Keratinocyte (primary cell): Measurements from ENCODE around the gene AP4S1. TPM values are rescaled to one million over a fixed set of nuclear protein-coding genes. Genes with fewer than 3 reads are reported as not detected.

Experiments used
- DNase-seq: peaks from one replicate; pipeline ENCODE4 v3.0.0-alpha.2; 2011; ENCODE audit warnings: low read depth, missing footprints, low spot score
- FAIRE-seq: peaks from 2 replicates; lab custom pipeline; 2011; peaks lifted over from hg19 to GRCh38; lab: Jason Lieb, UNC
- H2AFZ ChIP-seq: 2 replicates; pipeline ENCODE4 v1.6.0; 2012; ENCODE audit warnings: low read length, control low read depth, inconsistent platforms; ENCODE audit not compliant: control insufficient read depth
- H3K27ac ChIP-seq: 2 replicates; pipeline ENCODE4 v1.5.1; 2011; ENCODE audit warnings: low read length; ENCODE audit not compliant: control insufficient read depth, insufficient read depth
- H3K27me3 ChIP-seq: 3 replicates; pipeline ENCODE4 v1.6.0; 2011; ENCODE audit warnings: low read length; ENCODE audit not compliant: control insufficient read depth, insufficient read depth; ENCODE audit errors: extremely low read depth
- H3K36me3 ChIP-seq, 2 experiments: 2 replicates in 1 of 2; 3 replicates in 1 of 2; pipeline ENCODE4 v1.5.1; 2011; ENCODE audit warnings: low read length in 2 of 2, mild to moderate bottlenecking in 1 of 2; ENCODE audit not compliant: control insufficient read depth in 2 of 2, insufficient read depth in 2 of 2; ENCODE audit errors: extremely low read depth in 1 of 2
- H3K4me1 ChIP-seq: 3 replicates; pipeline ENCODE4 v1.5.1; 2011; ENCODE audit warnings: low read length; ENCODE audit not compliant: control insufficient read depth, insufficient read depth; ENCODE audit errors: extremely low read depth
- H3K4me2 ChIP-seq: 3 replicates; pipeline ENCODE4 v1.6.0; 2011; ENCODE audit warnings: low read depth, low read length; ENCODE audit not compliant: control insufficient read depth, insufficient read depth; ENCODE audit errors: extremely low read depth
- H3K4me3 ChIP-seq, 3 experiments: fragments of 200-600 bp in 1 of 3; sonication (generic) in 1 of 3; 2 replicates in 2 of 3; 3 replicates in 1 of 3; pipeline ENCODE4 v1.5.1; 2011 to 2016; ENCODE audit warnings: low read length in 3 of 3, mild to moderate bottlenecking in 3 of 3, control low read depth in 2 of 3, inconsistent platforms in 1 of 3, low read depth in 1 of 3, mixed read lengths in 1 of 3, mixed run types in 1 of 3, moderate library complexity in 1 of 3; ENCODE audit not compliant: control insufficient read depth in 2 of 3, insufficient read depth in 2 of 3; ENCODE audit errors: extremely low read depth in 1 of 3
- H3K79me2 ChIP-seq: 2 replicates; pipeline ENCODE4 v1.6.0; 2012; ENCODE audit warnings: low read length; ENCODE audit not compliant: control insufficient read depth, insufficient read depth
- H3K9ac ChIP-seq: 3 replicates; pipeline ENCODE4 v1.6.0; 2011; ENCODE audit warnings: low read length; ENCODE audit not compliant: control insufficient read depth, insufficient read depth; ENCODE audit errors: extremely low read depth
- H3K9me1 ChIP-seq: 3 replicates; pipeline ENCODE4 v1.6.0; 2011; ENCODE audit warnings: low read length; ENCODE audit not compliant: control insufficient read depth, insufficient read depth; ENCODE audit errors: extremely low read depth
- H3K9me3 ChIP-seq: 2 replicates; pipeline ENCODE4 v1.5.1; 2012; ENCODE audit warnings: low read depth, low read length; ENCODE audit not compliant: control insufficient read depth
- H4K20me1 ChIP-seq: 3 replicates; pipeline ENCODE4 v1.6.0; 2011; ENCODE audit warnings: low read length; ENCODE audit not compliant: control insufficient read depth, insufficient read depth; ENCODE audit errors: extremely low read depth
- EZH2 ChIP-seq: IDR thresholded peaks from one replicate; pipeline ENCODE4 v1.6.1; 2012; ENCODE audit warnings: inconsistent platforms, mild to moderate bottlenecking, low read length, moderate library complexity
- dilution Hi-C: fragments of 300-500 bp; cut with MboI; formaldehyde crosslinking; loops from one replicate; pipeline ENCODE4 v1.7.0; 2020; ENCODE audit warnings: low sequenced_read_pairs; ENCODE audit not compliant: extremely low pct_ligation_motif_present
- polyA plus RNA-seq, 5 experiments: library from polyadenylated mRNA; depleted of rRNA in 3 of 5; stranded (reverse) in 3 of 5; stranded (forward) in 1 of 5; unstranded in 1 of 5; fragments of >200 nt; gene quantifications; 1 replicate in 1 of 5; 2 replicates in 3 of 5; 3 replicates in 1 of 5; pipeline versions ENCODE4 v1.2.1 to v1.2.3, GENCODE V29; 2011 to 2012; ENCODE audit warnings: missing spikeins in 2 of 5, low read depth in 1 of 5, low replicate concordance in 1 of 5
- TF ChIP-seq, protein P1 (sequence below), 3 experiments: IDR thresholded peaks in 1 of 3; conservative IDR thresholded peaks in 1 of 3; optimal IDR thresholded peaks in 1 of 3; 2 replicates in 2 of 3; 3 replicates in 1 of 3; pipeline versions ENCODE3 to v1.5.1; 2011; ENCODE audit warnings: low read length in 3 of 3, mild to moderate bottlenecking in 3 of 3, moderate library complexity in 2 of 3, control low read depth in 1 of 3, inconsistent platforms in 1 of 3; ENCODE audit not compliant: insufficient read depth in 2 of 3; ENCODE audit errors: extremely low read depth in 1 of 3

AP4S1 gene
- polyA plus RNA-seq, 1 donor (not counting 4 experiments of a cell fraction or from before 2014, with no cell fraction given), result 6.2 TPM

- no peaks in the 10 kb centered on the region for H3K9me1 ChIP-seq
- H4K20me1 ChIP-seq, result no peaks in the 10 kb centered on the region
- no peak overlapping the region for H3K4me3 ChIP-seq
- no peak overlapping the region for H3K4me2 ChIP-seq
- dilution Hi-C loops, result no loop called here
- no peaks in the 10 kb centered on the region for H3K79me2 ChIP-seq
- no peaks in the 10 kb centered on the region for H3K27me3 ChIP-seq
- no peak for DNase-seq
- H3K9ac ChIP-seq, result no peak overlapping the region
- H3K4me1 ChIP-seq, result peaks cover 4% of the 10 kb centered on the region
- H3K9me3 ChIP-seq, result no peaks in the 10 kb centered on the region
- H2AFZ ChIP-seq, result no peak overlapping the region
- no peak overlapping the region for H3K27ac ChIP-seq
- no peak for TF ChIP-seq EZH2
- TF ChIP-seq, protein P1, sequence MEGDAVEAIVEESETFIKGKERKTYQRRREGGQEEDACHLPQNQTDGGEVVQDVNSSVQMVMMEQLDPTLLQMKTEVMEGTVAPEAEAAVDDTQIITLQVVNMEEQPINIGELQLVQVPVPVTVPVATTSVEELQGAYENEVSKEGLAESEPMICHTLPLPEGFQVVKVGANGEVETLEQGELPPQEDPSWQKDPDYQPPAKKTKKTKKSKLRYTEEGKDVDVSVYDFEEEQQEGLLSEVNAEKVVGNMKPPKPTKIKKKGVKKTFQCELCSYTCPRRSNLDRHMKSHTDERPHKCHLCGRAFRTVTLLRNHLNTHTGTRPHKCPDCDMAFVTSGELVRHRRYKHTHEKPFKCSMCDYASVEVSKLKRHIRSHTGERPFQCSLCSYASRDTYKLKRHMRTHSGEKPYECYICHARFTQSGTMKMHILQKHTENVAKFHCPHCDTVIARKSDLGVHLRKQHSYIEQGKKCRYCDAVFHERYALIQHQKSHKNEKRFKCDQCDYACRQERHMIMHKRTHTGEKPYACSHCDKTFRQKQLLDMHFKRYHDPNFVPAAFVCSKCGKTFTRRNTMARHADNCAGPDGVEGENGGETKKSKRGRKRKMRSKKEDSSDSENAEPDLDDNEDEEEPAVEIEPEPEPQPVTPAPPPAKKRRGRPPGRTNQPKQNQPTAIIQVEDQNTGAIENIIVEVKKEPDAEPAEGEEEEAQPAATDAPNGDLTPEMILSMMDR (optimal IDR thresholded peaks at IDR 0.05 in 1 of 3, IDR thresholded peaks at IDR 0.05 in 1 of 3, conservative IDR thresholded peaks at IDR 0.05 in 1 of 3; ENCODE audit: extremely low read depth in 1 of 3, insufficient read depth in 2 of 3, low read length in 3 of 3), result no peak
- H3K36me3 ChIP-seq, result no peaks in the 10 kb centered on the region
- no peak for FAIRE-seq
Measured at GRCh38 chr14:31043379-31043778, 17.9 kb downstream of the AP4S1 start.

DNA sequence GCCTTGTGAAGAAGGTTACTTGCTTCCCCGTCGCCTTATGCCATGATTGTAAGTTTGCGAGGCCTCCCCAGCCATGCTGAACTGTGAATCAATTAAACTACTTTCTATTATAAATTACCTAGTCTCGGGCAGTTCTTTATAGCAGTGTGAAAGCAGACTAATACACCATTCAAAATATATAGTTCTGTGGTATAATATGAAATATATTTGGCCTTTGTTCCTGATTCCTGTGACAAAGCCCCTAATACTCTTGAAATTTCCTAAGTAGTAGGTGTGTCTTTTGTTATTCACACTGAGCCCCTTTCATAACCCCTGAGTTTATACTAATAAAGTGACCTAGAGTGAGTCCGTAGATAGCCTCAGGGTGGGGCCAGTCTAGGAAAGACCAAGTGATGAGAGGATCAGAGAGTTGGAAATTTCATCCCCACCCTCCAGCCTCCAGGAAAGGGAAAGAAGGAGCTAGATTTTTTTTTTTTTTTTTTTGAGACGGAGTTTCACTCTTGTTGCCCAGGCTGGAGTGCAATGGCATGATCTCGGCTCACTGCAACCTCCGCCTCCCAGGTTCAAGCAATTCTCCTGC is 20.1 kb downstream of the AP4S1 start:
- Histone ChIP-seq H3K9me1 (no peaks in the 10 kb centered on the region), H3K4me3 (no peak overlapping the region), H3K4me1 (peaks cover 6% of the 10 kb centered on the region), H3K79me2 (no peaks in the 10 kb centered on the region), H3K9ac (no peak overlapping the region), H3K4me2 (no peak overlapping the region), H3K27me3 (no peaks in the 10 kb centered on the region), H3K36me3 (no peaks in the 10 kb centered on the region), H4K20me1 (no peaks in the 10 kb centered on the region), H3K9me3 (no peaks in the 10 kb centered on the region), H2AFZ (no peak overlapping the region), H3K27ac (no peak overlapping the region)
- FAIRE-seq, result no peak
- dilution Hi-C loops, result no loop called here
- DNase-seq, result no peak
- TF ChIP-seq EZH2, result no peak
- TF ChIP-seq, protein P1 (optimal IDR thresholded peaks at IDR 0.05 in 1 of 3, IDR thresholded peaks at IDR 0.05 in 1 of 3, conservative IDR thresholded peaks at IDR 0.05 in 1 of 3; ENCODE audit: extremely low read depth in 1 of 3, insufficient read depth in 2 of 3, low read length in 3 of 3), result no peak
